Subcutaneous adipose tissue (tissue), 4 donors: ENCODE measurements around the gene MTHFD2. TPM values are rescaled to one million over a fixed set of nuclear protein-coding genes. Genes with fewer than 3 reads are reported as not detected.

Experiments
- CTCF ChIP-seq: fragments of 450-650 bp; IDR thresholded peaks from one replicate; pipeline ENCODE4 v1.5.1; 2016; ENCODE audit warnings: low read depth, mild to moderate bottlenecking, control low read depth, antibody characterized with exemption, moderate library complexity
- total RNA-seq, 4 donors: library from RNA; depleted of rRNA; stranded (reverse); fragments of >200 nt; gene quantifications; one replicate each; pipeline ENCODE4 v1.1.0, GENCODE V29; 2016

MTHFD2 gene
- total RNA-seq, 4 donors from 2014 or later: 40.7 to 96.4 (median 70.0) TPM

GRCh38 chr2:74199275-74199701 is 873 bp downstream of the MTHFD2 start:
- no peak for TF ChIP-seq CTCF

GRCh38 chr2:74199871-74200305 is 1.5 kb downstream of the MTHFD2 start:
- TF ChIP-seq CTCF: no peak

DNA sequence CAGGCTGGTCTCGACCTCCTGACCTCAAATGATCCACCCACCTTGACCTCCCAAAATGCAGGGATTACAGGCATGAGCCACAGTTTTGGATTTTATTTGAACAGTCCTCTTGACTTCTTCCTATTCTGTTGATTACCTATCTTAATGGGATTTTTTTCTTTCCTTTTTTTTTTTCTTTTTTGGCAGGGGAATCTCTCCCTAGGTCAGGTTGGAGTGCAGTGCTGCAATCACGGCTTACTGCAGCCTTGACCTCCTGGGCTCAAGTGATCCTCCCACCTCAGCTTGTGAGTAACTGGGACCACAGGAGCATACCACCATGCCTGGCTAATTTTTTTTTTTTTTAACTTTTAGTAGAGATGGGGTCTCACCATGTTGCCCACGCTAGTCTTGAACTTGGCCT is 2.8 kb downstream of the MTHFD2 start:
- TF ChIP-seq CTCF: no peak

- TF ChIP-seq CTCF: no peak
Observed at GRCh38 chr2:74201596-74201995, 3.2 kb downstream of the MTHFD2 start.

DNA sequence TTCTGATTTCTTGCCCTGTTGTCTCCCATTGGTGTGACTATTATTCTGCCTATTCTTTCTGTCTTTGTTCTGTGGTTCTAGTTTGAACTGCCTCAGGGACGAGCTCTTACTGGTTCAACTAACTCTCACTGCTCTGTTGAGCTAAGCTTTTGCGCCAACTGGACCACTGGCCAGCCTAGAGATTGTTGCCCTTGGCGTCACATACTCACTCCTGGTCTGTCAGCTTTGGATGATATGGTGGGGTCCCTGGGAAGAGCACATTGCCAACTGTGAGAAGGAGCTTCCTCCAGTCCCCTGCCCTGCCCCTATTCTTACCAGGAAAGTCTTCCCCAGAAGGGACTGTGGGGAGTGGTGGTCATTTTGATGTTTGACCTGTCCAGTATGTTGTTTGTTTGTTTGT is 6.0 kb downstream of the MTHFD2 start:
- TF ChIP-seq CTCF: no peak

DNA sequence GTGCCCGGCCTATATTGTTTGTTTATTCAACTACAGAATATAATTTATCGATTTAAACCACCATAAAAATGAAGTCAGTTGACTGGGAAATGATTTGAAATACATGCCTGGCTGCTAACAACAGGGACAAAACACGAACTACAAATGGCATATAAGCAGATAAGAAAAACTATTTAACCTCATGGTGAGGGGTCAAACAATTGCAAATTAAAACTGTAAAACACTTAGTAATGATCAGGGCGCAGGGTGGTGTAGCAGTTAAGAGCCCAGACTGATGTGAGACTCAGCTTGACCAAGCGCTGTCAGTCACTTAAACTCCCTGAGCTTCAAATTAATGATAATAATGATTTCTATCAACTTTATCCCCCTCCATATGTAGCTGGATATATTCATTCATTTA is 6.7 kb downstream of the MTHFD2 start:
- TF ChIP-seq CTCF: no peak

DNA sequence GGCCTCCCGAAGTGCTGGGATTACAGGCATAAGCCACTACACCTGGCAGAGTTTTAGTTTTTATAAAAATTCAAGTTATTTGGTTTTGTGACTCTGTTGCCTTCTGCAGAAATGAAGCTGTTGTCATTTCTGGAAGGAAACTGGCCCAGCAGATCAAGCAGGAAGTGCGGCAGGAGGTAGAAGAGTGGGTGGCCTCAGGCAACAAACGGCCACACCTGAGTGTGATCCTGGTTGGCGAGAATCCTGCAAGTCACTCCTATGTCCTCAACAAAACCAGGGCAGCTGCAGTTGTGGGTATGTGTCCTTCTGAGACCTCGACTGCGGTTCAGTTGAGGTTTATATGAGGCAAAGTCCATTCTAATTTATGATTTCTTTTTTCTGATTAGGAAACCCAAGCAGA is 7.2 kb downstream of the MTHFD2 start:
- TF ChIP-seq CTCF: no peak
